ENCODE measurements around the gene CNTN6.

CNTN6 gene

GRCh38 chr3:1092771-1093170 lies at the start of gene CNTN6:
TSS of gene CNTN6 (plus strand) at chr3:1093024. CDS start at chr3:1148009, 54,985 bp downstream.
- no peak for TF ChIP-seq RAD21 (IDR thresholded peaks at IDR 0.05; ENCODE audit: low read depth)
- TF ChIP-seq TCF12 (IDR thresholded peaks at IDR 0.05; ENCODE audit: low read depth), result no peak
- TF ChIP-seq NFIC (IDR thresholded peaks at IDR 0.05), result no peak
- TF ChIP-seq, protein P1, sequence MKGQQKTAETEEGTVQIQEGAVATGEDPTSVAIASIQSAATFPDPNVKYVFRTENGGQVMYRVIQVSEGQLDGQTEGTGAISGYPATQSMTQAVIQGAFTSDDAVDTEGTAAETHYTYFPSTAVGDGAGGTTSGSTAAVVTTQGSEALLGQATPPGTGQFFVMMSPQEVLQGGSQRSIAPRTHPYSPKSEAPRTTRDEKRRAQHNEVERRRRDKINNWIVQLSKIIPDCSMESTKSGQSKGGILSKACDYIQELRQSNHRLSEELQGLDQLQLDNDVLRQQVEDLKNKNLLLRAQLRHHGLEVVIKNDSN (IDR thresholded peaks at IDR 0.05), result no peak
- TF ChIP-seq REST (IDR thresholded peaks at IDR 0.05; ENCODE audit: low read depth), result no peak
- TF ChIP-seq EGR1 (IDR thresholded peaks at IDR 0.05), result no peak
- TF ChIP-seq, protein P2, sequence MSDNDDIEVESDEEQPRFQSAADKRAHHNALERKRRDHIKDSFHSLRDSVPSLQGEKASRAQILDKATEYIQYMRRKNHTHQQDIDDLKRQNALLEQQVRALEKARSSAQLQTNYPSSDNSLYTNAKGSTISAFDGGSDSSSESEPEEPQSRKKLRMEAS (IDR thresholded peaks at IDR 0.05), result no peak
- no peak for TF ChIP-seq TEAD4 (IDR thresholded peaks at IDR 0.05)

DNA sequence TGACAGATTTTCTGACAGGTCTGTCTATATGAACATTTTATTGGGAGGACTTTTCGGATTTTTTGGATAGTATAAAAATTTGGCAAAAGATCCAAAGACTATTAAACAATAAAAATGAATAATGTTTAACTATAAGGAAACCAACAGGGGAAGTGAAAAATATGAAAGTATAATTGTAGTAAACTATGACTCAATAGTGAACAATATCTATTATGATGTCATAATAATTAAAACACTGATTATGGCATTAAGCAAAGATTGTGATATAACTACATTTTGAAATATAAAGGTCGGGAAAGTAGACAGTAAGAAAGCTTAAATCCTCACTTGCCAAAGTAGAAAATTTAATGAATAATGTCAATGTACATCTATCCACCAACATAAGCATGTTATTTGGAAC lies 44.3 kb upstream of the CNTN6 start:
- no peak for TF ChIP-seq TEAD4 (IDR thresholded peaks at IDR 0.05)
- TF ChIP-seq CREB1 (IDR thresholded peaks at IDR 0.05; ENCODE audit: low read depth), result no peak
- no peak for TF ChIP-seq TCF12 (IDR thresholded peaks at IDR 0.05; ENCODE audit: low read depth)
- no peak for TF ChIP-seq EGR1 (IDR thresholded peaks at IDR 0.05)
- TF ChIP-seq EP300 (IDR thresholded peaks at IDR 0.05; ENCODE audit: borderline replicate concordance), result no peak
- TF ChIP-seq RAD21 (IDR thresholded peaks at IDR 0.05; ENCODE audit: low read depth), result no peak
- TF ChIP-seq CEBPB (IDR thresholded peaks at IDR 0.05), result no peak
- no peak for TF ChIP-seq YY1 (IDR thresholded peaks at IDR 0.05; ENCODE audit: low read depth)
- TF ChIP-seq REST (IDR thresholded peaks at IDR 0.05; ENCODE audit: low read depth), result no peak
- no peak for TF ChIP-seq FOXM1 (IDR thresholded peaks at IDR 0.05; ENCODE audit: borderline replicate concordance, low read depth)
- TF ChIP-seq, protein P1 (IDR thresholded peaks at IDR 0.05), result no peak
- TF ChIP-seq, protein P2 (IDR thresholded peaks at IDR 0.05), result no peak
- TF ChIP-seq ZBTB7A (IDR thresholded peaks at IDR 0.05; ENCODE audit: low read depth), result no peak
- TF ChIP-seq TAF1 (IDR thresholded peaks at IDR 0.05; ENCODE audit: low read depth), result no peak
- TF ChIP-seq NFIC (IDR thresholded peaks at IDR 0.05), result no peak

- no peak for TF ChIP-seq CREB1 (IDR thresholded peaks at IDR 0.05; ENCODE audit: low read depth)
- TF ChIP-seq EP300 (IDR thresholded peaks at IDR 0.05; ENCODE audit: borderline replicate concordance), result no peak
- no peak for TF ChIP-seq ZBTB7A (IDR thresholded peaks at IDR 0.05; ENCODE audit: low read depth)
- no peak for TF ChIP-seq TEAD4 (IDR thresholded peaks at IDR 0.05)
- TF ChIP-seq EGR1 (IDR thresholded peaks at IDR 0.05), result no peak
- no peak for TF ChIP-seq RAD21 (IDR thresholded peaks at IDR 0.05; ENCODE audit: low read depth)
- TF ChIP-seq, protein P2 (IDR thresholded peaks at IDR 0.05), result no peak
- TF ChIP-seq NFIC (IDR thresholded peaks at IDR 0.05), result no peak
- TF ChIP-seq FOXM1 (IDR thresholded peaks at IDR 0.05; ENCODE audit: borderline replicate concordance, low read depth), result no peak
- no peak for TF ChIP-seq REST (IDR thresholded peaks at IDR 0.05; ENCODE audit: low read depth)
- TF ChIP-seq, protein P1 (IDR thresholded peaks at IDR 0.05), result no peak
- no peak for TF ChIP-seq CEBPB (IDR thresholded peaks at IDR 0.05)
- no peak for TF ChIP-seq YY1 (IDR thresholded peaks at IDR 0.05; ENCODE audit: low read depth)
- no peak for TF ChIP-seq TCF12 (IDR thresholded peaks at IDR 0.05; ENCODE audit: low read depth)
- no peak for TF ChIP-seq TAF1 (IDR thresholded peaks at IDR 0.05; ENCODE audit: low read depth)
Measured at GRCh38 chr3:1055870-1056269, 37.0 kb upstream of the CNTN6 start.

- TF ChIP-seq, protein P2 (IDR thresholded peaks at IDR 0.05), result no peak
- TF ChIP-seq, protein P1 (IDR thresholded peaks at IDR 0.05), result no peak
- TF ChIP-seq ZBTB7A (IDR thresholded peaks at IDR 0.05; ENCODE audit: low read depth) (no peak), CEBPB (IDR thresholded peaks at IDR 0.05) (no peak), TEAD4 (IDR thresholded peaks at IDR 0.05) (no peak), YY1 (IDR thresholded peaks at IDR 0.05; ENCODE audit: low read depth) (no peak), EGR1 (IDR thresholded peaks at IDR 0.05) (no peak), RAD21 (IDR thresholded peaks at IDR 0.05; ENCODE audit: low read depth) (no peak), EP300 (IDR thresholded peaks at IDR 0.05; ENCODE audit: borderline replicate concordance) (no peak), TCF12 (IDR thresholded peaks at IDR 0.05; ENCODE audit: low read depth) (no peak), REST (IDR thresholded peaks at IDR 0.05; ENCODE audit: low read depth) (no peak), TAF1 (IDR thresholded peaks at IDR 0.05; ENCODE audit: low read depth) (no peak)
Measured at GRCh38 chr3:1056744-1057143, 36.1 kb upstream of the CNTN6 start.
